ENCODE results near the gene GOLPH3L.
"Not testable (repeated sequence)": the region's sequence is repeated elsewhere in the genome, so short reads cannot be mapped to it uniquely, and the experiment has no call there.

The GOLPH3L gene

DNA sequence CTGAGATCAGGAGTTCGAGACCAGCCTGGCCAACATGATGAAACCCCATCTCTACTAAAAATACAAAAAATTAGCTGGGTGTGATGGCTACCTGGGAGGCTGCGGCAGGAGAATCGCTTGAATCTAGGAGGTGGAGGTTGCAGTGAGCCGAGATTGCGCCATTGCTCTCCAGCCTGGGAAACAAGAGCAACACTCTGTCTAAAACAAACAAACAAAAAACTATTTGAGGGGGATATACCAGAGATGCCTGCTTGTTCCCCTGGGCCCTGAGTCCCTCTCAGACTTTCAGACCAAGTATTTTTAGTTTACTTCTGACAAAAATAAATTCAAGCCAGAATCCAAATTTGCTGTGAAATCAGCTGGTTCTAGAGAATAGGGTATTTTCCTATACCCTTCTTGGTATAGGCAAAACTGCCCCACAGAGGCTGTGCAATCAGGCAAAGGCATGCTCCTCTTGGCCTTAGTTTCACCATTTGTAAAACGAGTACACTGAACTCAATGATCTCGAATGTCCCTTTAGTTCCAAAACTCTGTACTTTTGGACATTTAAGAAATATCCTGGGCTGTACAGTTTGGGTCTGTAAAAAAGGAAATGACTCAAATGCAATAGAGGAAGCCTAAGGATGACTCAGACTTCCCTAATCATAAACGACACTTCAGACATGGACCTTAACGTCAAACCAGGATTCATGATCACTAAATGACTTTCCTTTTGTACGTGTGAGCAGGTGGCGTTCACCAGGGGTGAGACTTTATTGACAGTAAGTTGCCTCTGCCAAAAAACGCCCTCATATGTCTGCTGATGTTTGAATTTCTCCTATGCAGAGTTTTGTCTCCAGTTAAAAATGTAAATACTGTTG lies 83.7 kb downstream of the GOLPH3L start:
- DNase-seq = no peak

- DNase-seq = no peak
These were observed 85.0 kb downstream of the GOLPH3L start for GRCh38 chr1:150612014-150612345.

DNA sequence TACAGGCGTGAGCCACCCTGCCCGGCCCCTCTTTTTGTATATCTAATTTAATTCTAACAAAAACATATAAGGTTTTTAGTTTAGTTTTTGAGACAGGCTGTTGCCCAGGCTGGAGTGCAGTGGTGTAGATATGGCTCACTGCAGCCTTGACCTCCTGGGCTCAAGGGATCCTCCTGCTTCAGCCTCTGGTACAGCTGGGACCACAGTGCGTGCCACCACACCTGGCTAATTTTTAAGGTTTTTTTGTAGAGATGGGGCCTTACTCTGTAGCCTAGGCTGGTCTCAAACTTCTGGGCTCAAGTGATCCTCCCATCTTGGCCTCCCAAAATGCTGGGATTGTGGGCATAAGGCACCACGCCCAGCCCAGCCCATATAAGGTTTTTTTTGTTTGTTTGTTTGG lies 86.4 kb downstream of the GOLPH3L start:
- no peak for DNase-seq

- no peak for DNase-seq
These were observed 87.2 kb downstream of the GOLPH3L start for GRCh38 chr1:150609732-150610131.

DNA sequence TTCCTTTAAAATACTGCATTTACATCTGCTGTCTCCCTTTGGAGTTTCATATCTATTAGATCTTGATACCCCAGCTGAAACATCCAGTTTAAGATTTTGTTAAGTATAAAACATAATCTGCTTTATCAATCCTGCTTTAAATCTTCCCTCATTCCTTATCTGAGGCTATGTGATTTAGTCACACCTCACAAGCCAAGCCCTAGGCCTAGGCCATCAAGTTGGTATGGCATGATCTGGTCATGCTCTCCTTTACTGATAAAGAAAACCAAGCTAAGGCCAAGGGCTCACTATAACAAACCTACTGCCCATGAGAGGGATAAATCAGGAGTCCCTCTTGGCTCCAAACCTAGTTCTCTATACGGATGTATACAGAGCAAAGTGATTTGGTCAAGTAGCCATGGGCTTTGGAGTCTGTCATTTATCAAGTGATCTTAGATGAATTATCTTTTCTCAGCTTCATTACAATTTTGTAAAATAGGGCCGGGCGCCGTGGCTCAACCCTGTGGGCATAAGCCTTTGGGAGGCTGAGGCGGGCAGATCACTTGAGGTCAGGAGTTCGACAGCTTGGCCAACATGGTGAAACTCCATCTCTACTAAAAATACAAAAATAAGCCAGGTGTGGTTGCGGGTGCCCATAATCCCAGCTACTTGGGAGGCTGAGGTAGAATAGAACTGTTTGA lies 90.4 kb downstream of the GOLPH3L start:
- DNase-seq = no peak

DNA sequence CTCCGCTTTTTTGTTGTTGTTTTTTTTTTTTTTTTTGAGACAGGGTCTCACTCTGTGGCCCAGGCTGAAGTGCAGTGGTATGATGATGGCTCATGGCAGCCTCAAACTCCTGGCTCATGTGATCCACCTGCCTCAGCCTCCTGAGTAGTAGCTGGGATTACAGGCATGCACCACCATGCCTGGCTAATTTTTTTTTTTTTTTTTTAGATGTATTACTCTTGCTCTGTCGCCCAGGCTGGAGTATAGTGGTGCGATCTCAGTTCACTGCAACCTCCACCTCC lies 91.6 kb downstream of the GOLPH3L start:
- DNase-seq = not testable (repeated sequence)

DNA sequence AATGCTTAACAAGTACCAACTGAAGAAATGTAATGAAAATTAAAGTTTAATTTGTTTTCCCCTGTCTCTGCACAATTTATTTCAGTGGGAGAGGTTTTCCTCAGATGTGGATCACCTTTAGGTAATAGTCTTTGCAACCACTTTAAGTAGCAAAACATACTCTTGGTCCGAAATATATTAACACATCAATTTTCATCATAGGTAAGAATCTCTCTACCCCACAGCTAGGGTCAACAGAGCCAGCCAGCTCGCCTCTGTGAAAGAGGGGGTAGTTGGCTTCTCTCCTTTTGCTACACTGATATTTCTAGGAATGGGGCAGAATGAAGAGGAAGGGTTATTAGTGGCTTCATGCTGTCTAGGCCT lies 92.7 kb downstream of the GOLPH3L start:
- DNase-seq = no peak

DNA sequence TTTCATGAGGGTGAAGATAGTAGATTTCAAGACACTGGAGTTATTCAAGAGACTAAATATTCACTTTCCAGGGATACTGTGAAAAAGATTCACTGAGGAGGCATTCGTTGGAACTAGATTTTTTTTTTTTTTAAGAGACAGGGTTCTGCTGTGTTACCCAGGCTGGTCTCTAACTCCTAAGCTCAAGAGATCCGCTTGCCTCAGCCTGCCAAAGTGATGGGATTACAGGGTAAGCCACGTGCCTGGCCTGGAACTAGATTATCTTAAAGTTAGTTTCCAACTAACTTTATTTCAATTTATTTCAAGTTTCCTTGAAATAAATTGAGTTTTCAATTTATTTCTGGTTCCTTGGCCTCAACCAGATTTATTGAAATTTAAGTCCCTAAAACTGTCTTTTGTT lies 93.2 kb downstream of the GOLPH3L start:
- no peak for DNase-seq

DNA sequence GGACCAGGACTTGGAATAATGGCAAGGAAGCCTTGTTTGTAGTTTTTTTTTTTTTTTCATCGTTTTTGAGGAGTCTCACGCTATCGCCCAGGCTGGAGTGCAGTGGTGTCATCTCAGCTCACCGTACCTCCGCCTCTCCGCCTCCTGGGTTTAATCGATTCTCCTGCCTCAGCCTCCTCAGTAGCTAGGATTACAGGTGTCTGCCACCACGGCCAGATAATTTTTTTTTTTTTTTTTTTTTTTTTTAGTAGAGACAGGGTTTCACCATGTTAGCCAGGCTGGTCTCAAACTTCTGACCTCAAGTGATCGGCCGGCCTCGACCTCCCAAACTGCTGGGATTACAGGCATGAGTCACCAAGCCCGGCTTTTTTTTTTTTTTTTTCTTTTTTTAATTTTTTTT lies 94.6 kb downstream of the GOLPH3L start:
- not testable (repeated sequence) for DNase-seq

GRCh38 chr1:150601540-150601939 lies 95.4 kb downstream of the GOLPH3L start:
- no peak for DNase-seq

DNA sequence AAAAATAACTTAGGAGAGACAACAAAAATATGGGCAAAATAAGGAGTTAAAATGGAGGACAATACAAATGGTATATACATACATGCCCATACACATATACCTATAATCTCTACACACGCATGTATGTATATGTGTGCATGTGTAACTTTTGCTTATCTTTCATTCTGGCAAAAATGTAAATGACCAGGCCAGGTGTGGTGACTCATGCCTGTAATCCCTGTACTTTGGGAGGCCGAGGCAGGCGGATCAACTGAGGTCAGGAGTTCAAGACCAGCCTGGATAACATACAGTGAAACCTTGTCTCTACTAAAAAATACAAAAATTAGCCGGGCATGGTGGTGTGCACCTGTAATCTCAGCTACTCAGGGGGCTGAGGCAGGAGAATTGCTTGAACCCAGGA lies 98.6 kb downstream of the GOLPH3L start:
- not testable (repeated sequence) for DNase-seq

- no peak for DNase-seq
These were observed 100.0 kb downstream of the GOLPH3L start for GRCh38 chr1:150596976-150597375.
